GM19193 (cell line): ENCODE measurements around the gene EYS.

ENCODE experiments used
- POLR2A ChIP-seq: IDR thresholded peaks from 4 replicates; pipeline ENCODE4 v1.6.1; 2011; ENCODE audit not compliant: insufficient read depth, insufficient read length; ENCODE audit errors: extremely low read depth

EYS gene

DNA sequence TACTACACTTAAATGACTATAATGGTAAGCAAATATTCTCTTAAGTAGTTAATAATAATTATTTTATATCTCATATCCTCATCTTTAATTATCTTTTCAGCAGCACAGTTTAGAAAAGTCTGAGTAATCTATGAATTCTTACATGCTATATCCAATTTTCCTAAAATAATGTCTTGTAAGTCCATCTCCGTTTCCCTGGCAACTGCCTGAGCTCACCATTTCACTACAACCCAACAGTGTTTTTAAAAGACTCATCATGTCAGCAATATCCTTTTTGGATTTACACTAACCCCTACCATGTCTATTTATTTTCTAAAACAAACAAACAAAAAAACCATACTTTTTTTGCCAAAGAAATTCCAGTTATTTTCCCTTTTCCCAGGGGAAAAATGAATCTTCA is 859.6 kb downstream of the EYS start:
- no peak for TF ChIP-seq POLR2A

GRCh38 chr6:64838726-64839125 is 868.3 kb downstream of the EYS start:
- TF ChIP-seq POLR2A: no peak

DNA sequence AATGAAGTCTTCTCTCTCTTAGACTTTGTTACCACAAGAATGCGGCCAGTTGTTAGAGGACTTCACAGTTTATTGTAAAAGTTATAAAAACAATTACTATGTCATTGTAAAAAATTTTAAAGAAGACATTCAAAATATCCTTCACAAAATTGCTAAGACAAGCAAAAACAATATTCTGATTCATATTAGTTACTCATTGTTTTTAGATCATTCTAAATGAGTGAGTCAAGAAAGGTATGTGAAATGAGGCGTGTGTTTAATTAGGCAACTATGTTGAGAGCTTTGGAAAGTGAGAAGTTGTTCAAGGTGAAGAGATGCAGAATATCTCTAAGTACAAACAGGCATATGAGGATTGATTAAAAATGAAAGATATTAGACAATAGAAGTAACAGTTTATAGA is 875.3 kb downstream of the EYS start:
- TF ChIP-seq POLR2A: no peak

DNA sequence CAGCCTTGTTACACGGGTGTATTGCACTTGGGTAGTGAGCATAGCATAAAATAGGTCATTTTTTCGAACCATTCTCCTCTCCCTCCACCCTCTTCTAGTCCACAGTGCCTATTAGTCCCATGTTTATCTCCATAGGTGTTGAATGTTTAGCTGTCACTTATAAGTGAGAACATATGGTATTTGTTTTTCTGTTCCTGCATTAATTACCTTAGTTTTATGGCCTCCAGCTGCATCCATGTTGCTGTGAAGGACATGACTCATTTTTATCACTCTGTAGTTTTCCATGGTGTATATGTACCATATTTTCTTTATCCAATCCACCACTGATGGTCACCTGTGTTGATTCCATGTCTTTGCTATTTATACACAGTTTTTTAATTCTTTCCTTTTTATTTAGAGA is 889.5 kb downstream of the EYS start:
- TF ChIP-seq POLR2A: no peak

DNA sequence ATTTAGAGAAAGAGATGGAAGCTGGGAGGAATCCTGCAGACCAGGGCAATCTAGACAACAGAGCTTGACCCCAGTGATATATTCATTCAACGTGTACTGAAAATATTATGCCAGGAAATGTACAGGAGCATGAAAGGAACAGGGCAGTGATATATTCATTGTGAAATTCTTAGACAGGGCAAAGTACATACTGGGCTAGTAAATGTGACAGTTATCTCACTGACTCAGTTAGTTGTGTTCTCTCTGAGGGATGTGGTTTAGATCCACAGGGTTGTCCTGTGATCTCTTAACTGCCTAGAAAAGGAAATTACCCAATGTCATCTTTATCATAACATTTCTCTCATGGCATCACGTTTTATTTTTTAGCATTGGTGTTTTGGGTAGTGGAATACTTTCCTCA is 891.3 kb downstream of the EYS start:
- TF ChIP-seq POLR2A: no peak

GRCh38 chr6:64812138-64812537 is 894.9 kb downstream of the EYS start:
- TF ChIP-seq POLR2A: no peak

GRCh38 chr6:64811119-64811518 is 895.9 kb downstream of the EYS start:
- TF ChIP-seq POLR2A: no peak

DNA sequence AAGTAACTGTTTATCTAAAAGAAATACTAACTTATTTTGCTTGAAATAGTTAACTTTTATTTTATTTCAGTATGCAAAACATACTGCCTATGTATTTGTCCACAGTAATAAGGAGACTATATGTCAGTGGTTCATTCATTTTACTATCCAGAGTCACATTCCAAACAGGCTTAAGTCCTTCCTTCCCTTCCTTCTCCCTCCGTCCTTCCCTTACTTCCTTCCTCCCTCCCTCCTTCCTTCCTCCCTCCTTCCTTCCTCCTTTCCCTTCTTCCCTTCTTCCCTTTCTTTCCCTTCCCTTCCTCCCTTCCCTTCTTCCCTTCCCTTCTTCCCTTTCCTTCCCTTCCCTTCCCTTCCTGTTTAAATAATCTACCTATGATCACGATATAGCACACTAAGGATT is 899.2 kb downstream of the EYS start:
- no peak for TF ChIP-seq POLR2A

DNA sequence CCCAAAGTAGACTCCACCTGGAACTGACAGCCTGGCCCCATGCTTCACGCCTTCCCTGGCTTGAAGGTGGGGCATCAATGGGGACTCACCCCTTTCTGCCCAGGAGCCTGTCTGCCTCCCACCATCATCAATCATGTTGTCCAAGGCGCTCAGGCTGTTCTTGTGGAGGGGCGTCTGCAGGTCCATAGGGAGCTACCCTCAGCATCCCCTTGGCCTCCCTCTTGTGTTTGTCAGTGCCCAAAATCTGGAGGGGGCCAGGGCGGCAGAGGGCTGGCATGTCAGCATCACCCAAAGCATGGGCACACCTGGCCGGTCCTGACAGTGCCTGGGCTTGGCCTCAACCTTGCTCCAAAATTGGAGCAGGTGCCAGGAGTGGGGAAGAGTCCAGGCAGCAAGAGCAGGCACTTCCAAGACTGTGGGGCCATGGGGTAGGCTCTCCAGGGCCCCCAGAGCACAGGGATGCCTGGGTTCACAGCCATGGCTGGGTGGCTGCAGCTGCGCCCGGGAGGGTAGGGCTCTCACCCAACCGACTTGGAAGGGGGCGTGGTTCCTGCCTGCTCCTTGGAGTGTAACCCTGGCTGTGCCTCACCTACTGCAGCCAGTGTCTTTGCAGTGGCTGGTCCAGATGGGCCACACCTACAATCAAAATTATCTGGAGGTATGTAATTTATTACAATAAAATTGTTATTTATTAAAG is 903.4 kb downstream of the EYS start:
- TF ChIP-seq POLR2A: no peak

GRCh38 chr6:64792534-64792933 is 914.5 kb downstream of the EYS start:
- no peak for TF ChIP-seq POLR2A

DNA sequence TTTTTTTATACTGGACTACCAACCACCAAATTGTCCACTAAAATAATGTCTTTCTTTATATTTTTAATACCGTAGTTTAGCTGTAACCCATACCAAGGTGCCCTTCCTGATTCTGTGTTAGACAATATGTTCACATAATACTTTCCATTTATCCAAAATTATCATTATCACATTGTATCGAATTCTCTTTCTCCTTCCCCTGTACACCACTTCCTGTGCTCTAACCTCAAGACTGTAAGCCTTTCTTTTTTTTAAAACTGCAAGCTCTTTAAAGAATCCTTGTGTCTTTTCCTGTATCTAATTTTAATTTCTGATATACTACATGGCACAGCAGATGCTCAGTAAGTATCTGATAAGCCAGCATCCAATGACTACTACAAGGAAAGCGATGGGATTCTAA is 917.5 kb downstream of the EYS start:
- TF ChIP-seq POLR2A: no peak

DNA sequence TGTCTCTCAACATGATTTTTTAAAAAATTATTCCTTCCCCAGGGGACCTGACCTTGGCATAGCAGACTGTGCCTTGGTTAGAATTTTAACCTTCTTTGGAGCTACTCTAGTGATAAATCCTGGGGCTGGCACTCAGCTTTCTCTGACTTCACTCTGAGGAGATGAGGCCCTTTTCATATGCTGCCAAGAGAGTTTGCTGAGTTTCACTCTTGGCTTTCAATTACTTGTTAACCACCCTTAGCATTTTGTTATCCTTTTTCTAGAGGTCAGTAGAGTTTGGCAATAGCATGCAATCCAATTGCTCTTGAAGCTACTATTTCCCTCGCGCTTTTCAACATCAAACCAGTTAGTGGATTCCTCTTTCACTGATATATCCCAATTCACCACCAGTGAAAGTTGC is 920.3 kb downstream of the EYS start:
- no peak for TF ChIP-seq POLR2A

DNA sequence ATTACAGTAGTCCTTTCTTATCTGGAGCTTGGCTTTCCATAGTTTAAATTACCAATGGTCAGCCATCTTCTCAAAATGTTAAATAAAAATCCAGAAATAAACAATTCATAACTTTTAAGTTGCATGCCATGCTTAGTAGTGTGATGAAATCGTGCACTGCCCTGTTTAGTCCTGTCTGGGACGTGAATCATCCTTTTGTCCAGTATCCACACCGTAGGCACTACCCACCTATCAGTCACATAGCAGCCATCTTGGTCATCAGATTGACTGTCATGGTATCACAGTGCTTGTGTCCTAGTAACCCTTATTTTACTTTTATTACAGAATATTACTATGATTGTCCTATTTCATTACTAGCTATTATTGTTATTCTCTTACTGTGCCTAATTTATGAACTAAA is 924.1 kb downstream of the EYS start:
- no peak for TF ChIP-seq POLR2A

GRCh38 chr6:64777941-64778785 is 928.9 kb downstream of the EYS start:
- TF ChIP-seq POLR2A: no peak

GRCh38 chr6:64776359-64776758 is 930.7 kb downstream of the EYS start:
- no peak for TF ChIP-seq POLR2A

DNA sequence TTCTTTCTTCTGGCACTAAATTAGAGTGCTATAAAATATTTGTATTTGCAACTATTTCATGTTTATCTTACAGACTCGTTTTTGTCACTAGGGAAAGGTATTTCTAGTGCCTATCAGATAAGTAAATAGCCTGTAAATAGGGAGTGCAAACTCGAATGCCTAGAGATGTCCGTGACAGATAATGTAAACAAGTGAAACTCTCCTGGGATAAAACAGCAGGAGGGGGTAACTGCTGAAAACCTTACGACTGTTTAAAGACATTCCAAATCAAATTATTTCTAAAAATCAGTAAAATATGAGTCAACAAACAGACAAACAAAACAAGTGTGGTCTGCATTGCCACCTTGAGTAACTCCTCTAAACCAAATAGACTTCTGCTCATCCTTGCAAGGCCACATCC is 932.1 kb downstream of the EYS start:
- no peak for TF ChIP-seq POLR2A
